Measurements from ENCODE around the gene BAZ2B.
"Not testable (repeated sequence)": the region's sequence is repeated elsewhere in the genome, so short reads cannot be mapped to it uniquely, and the experiment has no call there.

BAZ2B gene

DNA sequence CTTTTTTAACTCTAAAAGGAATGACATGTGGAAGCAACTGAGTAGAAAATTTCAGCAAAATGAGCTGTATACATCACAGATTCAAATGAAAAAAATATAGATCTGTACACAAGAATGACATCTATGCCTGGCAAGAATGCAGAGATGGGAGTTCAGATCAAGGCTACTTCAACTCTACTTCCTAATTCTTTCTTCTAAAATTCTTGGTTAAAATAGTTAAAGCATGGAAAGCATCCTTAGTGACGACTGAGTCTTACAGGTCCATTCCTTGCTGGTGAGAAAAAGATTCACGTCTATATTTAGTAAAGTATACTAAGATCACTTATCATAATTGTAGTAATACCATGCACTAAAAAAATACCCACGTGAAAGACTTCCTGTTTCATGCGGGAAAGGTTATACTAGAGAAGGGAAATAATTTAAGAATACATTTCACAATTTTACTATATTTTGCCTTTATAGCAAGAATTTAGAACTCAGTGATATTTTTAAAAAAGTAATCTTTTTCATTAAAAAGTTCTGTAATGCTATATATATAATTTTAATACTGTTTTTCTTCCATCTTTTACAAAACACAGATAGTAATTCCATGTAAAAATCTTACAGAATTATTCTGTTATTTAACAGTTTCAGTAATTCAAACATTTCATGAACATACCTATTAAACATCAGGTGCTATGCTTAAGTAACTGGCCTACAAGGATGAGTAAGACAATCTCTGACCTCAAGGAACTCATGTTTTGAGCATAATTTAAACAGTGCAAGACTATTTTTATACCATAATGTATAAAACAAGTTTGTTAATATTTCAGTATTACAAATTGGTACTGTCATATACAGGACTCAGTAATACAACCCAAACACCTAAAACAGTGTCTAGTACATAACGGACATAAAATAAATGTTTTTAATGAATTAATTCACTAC lies 159.6 kb downstream of the BAZ2B start:
- DNase-seq: no peak

DNA sequence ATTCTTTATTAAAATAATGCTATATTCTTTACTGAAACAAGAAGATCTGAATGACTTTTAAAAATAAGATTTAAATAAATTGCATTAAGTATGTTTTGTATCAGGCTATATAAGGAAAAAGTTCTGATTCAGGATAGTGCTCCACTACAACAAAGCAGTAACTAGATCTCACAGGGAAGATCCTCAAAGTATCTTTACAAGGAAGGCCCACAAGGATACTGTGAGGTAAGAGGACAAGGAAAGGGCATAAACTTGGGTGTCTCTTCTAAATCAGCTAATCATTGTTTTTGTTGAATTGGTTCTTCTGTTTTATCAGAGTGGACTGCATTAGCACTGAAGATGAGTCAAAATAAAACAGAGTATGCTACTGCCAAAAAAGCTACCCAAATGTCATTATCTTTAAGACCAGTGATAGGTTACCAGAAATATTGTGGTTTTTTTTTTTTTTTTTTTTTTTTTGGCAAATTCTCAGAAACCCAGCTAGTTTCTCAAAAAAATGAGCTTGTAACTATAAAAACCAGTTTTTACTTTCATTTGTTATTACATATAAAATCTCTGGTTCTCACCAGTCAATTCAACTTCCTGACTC lies 160.9 kb downstream of the BAZ2B start:
- no peak for DNase-seq

DNA sequence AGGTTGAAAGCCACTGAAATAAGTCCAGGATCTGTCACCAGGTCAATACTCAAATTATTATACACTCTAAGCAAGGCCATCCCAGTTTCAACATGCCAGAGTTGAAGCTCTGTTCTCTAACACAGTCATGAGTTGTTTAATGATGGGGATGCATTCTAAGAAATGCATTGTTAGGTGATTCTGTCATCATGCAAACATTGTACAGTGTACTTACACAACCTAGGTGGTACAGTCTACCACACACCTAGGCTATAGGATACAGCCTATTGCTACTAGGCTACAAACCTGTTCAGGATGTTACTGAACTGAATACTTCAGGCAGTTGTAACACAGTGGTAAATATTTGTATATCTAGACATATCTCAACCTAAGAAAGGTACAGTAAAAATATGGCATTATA lies 162.2 kb downstream of the BAZ2B start:
- DNase-seq: no peak

DNA sequence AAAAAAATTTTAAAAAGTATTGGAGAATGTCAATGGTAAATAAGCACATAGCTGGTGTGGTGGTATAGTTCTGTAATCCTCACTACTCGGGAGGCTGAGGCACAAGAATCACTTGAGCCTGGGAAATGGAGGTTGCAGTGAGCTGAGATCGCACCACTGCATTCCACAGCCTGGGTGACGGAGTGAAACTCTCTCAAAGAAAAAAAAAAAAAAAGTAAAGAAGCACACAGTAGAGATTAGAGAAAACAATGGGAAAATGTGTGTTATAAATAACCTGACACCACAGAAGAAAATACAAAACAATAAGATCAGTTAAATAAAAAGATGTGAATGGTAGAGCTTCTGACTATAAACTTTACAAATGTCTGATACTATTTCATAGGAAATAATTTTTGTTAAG lies 166.2 kb downstream of the BAZ2B start:
- DNase-seq: no peak

DNA sequence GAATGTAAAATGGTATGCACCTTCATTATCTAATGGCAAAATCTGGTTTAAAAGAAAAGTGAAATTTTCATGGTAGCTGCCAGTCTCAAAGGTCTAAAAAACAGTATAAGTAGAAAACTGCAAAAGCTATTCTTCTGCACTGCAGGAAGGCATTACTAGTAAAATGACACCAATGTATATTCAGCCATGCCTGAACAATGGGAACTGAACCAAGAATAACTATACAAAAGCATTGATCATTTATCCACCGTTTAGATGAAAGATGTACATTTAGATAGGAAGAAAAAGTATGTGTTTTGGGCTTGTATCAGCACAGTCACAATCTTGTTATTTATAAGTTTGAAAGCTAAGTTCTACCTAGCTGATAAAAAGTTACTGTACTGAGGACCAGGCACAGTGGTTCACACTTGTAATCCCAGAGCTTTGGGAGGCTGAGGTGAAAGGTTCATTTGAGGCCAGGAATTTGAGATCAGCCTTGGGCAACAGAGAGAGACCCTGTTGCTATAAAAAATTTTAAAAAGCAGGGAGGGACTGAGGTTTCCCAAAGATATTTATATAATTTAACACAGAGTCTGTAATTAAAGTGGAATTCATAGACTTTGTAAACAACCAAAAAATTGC lies 166.7 kb downstream of the BAZ2B start:
- DNase-seq: no peak

DNA sequence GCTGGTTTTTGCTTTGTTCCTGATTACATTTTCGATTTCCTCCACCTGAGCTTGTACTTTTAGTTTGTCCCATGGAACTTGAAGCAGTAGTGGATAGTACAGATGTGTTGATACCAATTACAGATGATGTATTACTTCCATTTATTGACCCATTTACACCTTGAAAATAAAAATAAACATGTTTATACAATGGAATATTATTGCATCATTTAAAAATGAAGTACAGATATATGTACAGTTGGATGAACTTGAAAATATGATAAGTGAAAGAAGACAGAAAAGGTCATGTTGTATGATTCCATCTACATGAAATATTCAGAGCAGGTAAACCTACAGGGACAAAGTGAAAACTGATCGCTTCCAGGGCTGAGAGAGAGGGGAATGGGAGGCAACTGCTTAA lies 169.5 kb downstream of the BAZ2B start:
- no peak for DNase-seq

DNA sequence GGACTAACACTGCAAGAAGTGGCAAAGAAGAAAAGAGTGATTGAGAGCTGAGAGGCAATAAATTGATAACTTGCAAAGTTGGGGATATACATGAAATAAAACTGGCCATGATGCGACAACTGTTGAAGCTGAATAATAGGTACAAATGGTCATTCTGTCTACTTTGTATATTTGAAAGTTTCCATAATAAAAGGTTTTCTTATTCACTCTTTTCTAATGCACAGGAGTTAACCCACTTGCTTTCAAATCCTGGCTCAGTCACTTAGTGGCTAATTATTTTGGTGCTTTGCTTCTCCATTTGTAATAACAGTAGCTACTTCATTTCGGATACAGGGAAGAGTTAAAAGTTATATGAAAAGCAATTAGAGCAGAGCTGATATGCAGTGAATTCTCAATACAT lies 170.1 kb downstream of the BAZ2B start:
- DNase-seq: no peak

DNA sequence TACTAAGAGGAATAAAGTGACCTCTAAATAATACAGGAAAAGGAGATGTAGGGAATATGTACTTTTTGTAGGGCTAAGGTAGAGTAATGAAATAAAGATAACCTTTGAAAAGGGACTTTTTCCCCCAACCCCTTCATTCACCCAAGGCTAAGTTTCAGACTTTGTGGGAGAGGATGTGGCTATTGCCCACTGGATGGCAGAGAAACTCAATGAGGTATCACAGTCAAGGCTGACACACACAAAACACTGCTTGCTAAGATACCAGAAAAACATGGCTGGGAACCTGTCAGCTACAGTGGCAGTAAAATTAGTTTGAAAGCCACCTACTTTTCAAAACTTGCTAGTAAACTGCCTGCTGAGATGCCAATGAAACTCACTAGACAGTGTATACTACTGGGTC lies 171.0 kb downstream of the BAZ2B start:
- DNase-seq: no peak

DNA sequence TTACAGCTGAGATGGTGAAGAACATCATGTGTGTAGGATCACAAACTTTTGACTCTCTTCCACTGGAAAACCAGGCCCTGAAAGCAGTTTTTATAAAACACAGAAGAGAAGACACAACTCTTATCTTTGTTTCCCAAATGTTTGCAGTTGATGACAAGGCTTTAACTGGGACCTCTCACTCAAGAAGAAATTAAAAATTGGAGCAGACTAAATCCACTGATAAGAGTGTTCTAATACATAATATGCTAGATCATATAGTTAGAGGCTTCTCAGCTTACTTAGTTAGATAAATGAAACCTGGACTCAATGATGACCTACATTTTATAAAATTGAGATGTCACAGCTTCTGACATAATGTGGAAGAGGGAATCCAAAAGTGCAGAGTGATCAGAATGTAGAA lies 171.6 kb downstream of the BAZ2B start:
- DNase-seq: no peak

DNA sequence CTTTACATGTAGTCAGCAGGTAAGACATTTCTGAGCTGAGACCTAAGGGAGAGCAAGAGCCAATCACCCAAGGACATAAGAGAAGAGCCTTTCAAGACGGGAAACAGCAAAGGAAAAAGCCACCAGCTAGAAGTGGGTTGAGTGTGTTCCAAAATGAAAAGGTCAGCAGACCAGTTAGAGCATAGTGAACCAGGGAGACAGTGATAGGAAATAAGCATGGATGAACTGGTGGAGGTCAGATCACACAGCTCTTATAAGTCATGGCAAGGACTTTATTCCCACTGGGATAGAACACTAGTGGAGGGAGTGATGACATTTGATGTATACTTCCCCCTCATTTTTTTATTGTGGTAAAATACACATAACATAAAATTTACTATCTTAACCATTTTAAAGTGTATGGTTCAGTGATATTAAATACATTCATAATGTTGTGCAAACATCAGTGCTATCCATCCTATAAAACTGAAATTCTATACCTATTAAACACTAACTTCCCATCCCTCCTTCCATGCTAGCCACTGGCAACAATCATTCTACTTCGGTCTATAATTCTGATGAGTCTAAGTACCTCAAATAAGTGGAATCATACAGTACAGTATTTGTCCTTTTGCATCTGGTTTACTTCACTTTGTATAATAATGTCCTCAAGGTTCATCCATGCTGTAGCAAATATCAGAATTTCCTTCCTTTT lies 174.0 kb downstream of the BAZ2B start:
- no peak for DNase-seq

DNA sequence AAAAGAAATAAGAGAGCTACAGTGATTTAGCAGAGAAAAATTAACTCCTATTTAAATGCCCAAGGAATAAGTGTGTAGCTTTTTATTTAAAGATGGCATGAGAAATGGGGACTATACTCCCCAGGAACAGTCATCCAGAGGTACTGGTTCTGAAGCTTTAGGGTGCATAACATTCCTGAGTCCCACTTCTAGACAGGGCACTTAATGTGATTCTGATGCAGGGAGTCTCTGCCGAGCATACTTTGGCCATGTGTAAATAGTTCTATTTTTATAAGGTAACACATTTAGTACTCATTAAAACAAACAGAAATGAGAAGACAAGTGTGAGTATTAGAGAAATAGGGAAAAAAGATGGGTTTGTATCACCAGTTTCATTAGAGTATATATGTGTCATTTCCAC lies 175.2 kb downstream of the BAZ2B start:
- DNase-seq: no peak

DNA sequence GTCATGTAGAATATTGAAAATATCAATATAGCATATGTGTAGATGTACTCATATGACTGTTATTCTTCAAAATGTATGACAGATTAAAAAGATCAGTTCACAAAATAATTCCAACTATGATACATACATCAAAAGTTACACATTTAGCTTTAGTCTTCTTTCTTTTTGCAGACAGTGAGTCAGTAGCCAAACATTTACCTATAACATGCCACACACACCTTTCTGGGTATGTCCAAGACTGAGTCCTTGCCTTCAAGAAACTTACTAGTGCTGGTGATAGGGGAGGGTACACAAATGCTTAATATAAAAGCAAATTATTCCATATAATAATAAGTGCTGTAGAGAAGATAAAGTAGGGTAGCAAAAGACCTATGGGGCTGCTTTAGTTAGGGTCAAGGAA lies 176.9 kb downstream of the BAZ2B start:
- DNase-seq: no peak

DNA sequence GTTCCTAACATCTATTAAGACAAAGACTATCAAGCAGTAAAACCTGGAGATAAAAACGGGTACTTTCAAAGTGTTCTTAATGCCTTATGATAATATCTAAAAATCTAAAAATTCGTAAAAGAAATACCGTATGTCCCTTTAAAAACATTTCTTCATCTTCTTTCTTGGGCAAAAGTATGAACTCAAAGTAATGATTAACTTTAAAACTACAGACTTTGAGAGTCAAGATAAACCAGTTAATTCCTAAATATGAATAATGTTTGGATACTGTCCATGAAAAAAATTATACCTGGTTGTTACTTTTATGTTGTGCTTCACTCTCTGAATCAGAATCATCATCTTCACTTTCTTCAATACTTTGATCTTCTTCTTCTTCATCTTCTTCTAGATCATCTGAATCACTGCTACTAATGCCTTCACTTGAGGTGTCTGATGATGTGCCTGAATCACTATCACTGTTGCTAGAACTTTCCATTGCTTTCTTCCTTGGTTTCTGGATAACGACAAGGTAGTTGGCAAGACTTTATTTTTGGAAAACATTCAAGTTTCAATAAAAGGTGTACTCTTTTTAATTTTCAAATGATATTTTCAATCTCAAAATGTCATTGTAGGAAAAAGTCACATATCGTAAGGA lies 177.5 kb downstream of the BAZ2B start:
- no peak for DNase-seq

DNA sequence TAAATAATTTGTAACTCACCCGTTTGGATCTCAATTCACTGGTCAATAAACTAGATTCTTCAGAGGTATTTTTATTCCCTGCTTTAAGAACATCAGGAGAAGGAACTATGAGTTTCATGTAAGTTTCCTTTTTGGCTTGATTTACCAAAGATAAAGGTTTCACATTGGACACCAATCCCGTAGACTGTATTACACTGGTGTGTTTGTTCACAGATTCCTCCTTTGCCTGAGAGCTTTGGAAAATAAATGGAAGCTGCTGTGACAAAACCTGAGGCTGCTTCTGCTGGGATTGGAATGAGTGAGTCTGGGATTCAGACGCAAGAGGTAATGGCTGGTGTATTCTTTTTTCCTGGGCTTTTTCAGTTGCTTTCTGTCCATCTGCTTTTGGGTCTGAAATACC lies 178.1 kb downstream of the BAZ2B start:
- DNase-seq: no peak

DNA sequence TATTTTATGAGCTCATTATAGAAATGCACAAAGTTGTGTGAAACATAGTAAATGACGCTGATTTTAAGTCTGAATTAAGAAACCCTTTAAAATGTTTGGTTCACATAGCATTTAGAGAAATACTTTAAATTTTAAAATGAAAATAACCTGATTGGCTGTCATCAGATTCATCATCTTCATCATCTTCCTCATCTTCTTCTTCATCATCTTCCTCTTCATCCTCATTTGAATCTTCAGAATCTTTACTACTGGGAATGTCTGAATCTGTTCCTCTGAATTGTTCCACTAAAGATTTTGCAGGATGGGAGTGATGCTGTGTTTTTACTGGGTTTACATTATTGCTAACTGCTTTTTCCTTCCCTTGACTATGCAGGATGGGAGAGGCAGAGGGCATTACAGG lies 183.7 kb downstream of the BAZ2B start:
- no peak for DNase-seq

DNA sequence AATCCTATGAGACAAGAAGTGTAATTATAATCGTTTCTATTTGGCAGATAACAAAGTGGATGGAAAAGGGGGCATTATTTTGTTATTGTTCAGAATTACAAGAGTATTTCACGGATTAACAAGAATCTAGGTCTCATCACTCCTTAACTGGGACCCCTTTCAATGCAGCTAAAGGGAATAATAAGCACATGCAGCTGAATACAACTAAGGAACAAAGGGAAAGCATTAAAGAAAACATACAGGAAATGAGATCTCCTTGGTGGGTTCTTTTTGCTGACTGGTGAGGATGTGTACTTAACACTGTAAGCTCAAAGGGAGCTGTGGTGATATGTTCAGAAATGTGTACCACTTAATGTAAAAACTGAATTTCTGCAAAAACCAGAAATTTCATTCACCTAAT lies 189.3 kb downstream of the BAZ2B start:
- DNase-seq: no peak

DNA sequence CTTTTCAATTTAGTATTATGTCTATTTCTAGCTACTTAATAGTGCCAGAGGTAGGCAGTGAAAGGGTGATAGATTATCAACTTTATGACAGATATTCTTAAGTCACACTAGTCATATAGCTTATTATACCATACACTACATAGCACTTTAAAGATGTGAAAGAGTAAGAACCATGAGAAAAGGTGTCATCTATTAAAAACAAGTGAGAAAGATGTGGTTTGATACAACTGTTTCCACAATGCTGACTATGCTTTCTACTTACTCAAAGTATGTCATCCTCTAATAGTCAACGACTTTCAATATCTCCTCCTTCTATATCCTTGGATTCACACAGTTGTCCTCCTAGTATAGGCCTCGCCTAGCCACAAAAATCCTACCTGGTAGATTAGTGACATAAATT lies 196.9 kb downstream of the BAZ2B start:
- DNase-seq: no peak

DNA sequence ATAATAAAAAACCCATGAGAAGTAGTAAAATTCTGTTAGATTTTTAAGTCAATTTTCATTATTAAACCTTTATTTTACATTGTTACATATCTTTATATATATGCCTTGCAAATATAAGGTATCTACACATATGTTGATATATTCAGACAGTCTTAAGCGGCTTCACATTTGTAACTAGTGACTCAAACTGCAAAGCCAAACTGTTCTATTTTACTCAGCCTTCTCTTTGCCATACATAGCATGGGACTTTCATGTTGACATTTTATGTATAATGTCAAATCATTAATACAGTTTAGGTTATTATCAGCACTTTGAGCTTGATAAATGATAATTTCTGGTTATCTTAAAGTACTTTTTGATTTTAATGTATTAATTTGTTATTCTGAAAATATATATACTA lies 204.9 kb downstream of the BAZ2B start:
- DNase-seq: no peak

DNA sequence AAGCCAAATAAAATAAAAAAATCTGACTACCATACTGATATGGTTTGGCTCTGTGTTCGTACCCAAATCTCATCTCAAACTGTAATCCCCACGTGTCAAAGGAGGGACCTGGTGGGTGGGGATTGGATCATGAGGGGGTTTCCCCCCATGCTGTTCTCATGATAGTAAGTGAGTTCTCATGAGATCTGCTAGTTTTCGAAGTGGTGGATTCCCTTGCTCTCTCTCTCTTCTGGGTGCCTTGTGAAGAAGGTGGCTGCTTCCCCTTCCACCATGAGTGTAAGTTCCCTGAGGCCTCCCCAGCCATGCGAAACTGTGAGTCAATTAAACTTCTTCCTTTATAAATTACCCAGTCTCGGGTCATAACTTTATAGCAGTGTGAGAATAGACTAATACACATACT lies 206.1 kb downstream of the BAZ2B start:
- no peak for DNase-seq

DNA sequence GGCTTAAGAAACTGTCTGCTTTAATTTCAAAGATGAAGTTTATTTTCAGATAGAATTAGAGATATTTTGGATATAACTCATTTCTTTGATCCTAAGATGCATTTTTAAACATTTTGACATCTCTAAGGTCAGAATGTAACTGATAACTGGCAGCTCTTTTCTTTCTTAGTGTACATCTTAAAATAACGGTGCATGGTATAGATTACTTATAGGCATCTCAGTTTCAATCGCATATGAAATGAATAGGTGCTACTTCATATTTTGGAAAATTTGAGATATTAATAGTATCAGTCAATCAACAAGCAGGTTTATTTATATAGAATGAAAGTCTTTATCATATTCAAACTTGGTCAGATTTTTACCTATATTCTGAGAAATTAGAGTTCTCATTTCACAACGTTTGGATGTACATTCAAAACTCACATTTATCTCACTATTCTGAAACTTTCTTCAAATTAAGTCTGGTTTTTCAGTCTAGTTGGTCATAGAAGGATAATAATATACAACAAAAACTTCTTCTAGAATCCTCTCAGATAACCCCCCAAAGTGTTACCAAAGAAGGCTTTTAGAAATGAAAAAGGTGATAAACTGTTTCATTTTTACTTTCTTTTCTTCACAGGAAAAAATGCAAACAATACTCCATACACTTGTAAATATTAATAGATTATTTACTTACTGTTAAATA lies 207.1 kb downstream of the BAZ2B start:
- DNase-seq: no peak

DNA sequence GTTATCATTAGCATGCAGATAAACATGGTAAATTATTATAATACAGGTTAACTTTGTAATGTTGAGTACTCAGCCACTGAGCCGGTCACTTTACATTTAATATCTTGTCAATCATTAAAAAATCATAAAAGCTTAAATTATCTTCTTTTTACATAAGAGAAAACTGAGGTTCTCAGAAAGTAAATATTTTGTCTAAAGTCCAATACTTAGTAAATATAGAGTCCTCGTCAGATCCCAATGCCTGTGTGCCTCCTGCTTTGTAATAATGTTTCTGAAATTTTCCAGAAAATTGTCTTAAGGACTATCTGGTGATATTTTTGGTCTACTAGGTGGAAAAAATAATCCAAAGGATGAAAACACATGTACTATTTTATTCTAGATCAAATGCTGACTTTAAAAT lies 213.6 kb downstream of the BAZ2B start:
- no peak for DNase-seq

DNA sequence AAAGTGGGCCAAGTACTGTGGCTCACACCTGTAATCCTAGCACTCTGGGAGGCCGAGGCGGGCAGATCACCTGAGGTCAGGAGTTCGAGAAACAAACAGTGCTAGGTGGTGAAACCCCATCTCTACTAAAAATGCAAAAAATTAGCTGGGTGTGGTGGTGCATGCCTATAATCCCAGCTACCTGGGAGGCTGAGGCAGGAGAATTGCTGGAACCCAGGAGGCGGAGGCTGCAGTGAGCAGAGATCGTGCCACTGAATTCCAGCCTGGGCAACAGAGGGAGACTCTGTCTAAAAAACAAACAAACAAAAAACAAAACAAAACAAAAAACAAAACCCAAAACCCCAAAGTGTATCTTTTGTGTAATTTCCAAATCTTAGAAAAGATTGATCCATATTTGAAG lies 214.2 kb downstream of the BAZ2B start:
- not testable (repeated sequence) for DNase-seq
